GM19328 (cell line): Measurements from ENCODE around the gene ARNT2.
"Not testable (repeated sequence)": the region's sequence is repeated elsewhere in the genome, so short reads cannot be mapped to it uniquely, and the experiment has no call there.

Experiments
- ATAC-seq: cut with Tn5 transposase; IDR thresholded peaks from one replicate; pipeline ENCODE4 v1.9.1; 2021; ENCODE audit warnings: mild to moderate bottlenecking, moderate library complexity; ENCODE audit not compliant: unreplicated experiment

Gene ARNT2

DNA sequence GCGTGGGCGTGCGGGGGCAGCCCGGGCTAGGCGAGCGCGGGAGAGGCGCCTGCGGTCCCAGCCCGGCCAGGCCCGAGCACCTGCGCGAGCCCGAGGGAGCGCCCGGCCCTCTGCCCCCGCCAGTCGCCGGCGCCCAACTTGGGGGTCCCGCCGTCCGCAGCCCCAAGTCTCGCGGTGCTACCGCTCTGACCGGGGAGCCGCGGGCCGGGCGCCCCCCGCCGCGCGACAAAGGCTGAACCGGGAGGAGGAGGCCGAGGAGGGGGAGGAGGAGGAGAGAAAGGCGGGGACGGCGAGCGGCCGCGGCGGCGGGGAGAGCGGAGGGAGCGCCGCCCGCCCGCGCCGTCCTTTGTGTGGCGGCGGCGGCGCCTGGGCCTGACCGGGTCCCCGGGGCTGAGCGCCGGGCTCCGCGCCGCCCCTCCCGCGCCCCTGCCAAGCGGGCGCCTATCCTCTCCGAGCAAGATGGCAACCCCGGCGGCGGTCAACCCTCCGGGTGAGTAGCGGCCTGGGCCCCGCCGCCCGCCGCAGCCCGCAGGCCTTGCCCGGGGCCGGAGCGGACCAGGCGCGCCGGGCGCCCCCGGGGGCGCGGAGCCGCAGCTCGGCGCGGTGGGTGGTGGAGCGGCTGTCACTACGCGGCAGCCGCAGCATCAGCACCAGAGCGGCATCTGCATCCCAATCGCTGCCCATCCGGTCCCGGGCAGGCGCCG, at the start of gene ARNT2:
TSS of gene ARNT2 (plus strand) at position 326 of the 704 bp plus-strand sequence. CDS start at position 460, 134 bp downstream.
- ATAC-seq: no peak

DNA sequence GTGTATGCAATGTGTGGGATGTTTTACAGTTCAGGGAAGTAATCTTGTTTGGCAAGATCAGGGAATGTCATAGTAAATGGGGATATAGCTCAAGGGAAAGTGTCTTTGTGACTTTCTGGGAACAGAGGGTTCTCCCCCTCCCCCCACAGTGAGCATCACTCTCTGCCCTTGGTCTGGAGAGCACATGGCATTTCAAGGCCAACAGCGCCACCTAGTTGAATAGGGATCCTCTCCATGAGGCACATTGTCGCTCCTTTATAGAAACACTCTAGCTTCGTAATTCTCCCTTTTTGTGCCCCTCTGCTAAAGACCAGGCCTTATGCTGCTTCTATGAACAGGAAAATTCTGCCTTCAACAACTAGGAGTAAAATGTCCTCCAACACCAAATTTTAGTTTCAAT, 37.1 kb upstream of the ARNT2 start:
- no peak for ATAC-seq

DNA sequence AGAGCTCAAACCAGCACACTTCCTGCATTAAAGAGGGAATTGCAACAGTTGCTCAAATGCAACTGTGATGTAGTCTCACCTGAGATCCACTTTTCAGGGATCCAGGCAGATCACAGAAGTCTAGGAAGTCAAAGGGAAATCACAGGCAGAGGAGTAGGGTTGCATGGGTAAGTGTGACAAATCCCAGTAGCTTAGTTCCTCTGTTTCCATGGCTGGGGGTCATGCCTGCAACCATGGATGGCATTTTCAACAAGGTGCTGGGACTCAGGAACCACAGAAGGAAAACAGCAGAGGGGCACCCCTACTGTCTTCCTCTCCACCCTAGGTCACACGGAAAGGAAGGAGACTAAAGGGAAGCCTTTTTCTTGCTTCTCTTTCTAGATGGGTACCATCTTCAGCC, 36.5 kb upstream of the ARNT2 start:
- ATAC-seq: no peak

DNA sequence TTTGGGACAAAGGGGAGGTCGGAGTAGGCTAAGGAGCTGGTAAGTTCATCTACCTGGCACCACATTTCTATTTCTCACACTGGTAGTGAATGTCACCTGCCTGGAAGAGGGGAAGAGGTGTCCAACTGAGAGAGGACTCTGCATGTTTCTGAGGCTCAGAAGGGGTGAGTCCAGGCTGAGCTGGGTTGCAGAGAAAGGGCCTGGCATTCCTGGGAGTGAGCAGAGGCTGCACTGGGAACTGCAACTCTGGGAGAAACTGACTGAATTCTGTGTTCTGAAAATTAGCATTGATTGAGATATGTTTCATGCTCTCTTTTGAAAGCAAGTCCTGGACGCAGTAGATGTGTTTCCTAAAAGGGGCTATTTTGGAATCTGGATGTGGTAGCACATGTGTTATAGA, 32.3 kb upstream of the ARNT2 start:
- no peak for ATAC-seq

DNA sequence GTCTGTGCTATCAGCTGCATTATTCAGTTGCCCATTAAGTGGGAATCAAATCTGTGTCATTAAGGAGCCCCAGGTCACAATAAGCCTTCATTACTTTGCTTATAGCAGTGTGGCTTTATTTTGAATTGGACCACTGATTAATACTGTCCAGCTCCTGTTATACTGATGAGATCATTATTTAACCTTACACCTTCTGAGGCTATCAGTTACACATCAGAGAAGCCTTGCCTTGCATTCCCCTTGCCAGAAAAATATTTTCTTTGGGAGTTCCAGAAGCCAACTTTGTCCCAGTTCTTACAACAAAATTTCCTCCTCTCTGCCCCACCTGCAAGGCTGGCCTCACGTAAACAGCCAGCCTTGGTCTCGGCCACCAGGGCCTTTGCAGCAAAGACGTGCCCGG, 29.7 kb upstream of the ARNT2 start:
- ATAC-seq: no peak

DNA sequence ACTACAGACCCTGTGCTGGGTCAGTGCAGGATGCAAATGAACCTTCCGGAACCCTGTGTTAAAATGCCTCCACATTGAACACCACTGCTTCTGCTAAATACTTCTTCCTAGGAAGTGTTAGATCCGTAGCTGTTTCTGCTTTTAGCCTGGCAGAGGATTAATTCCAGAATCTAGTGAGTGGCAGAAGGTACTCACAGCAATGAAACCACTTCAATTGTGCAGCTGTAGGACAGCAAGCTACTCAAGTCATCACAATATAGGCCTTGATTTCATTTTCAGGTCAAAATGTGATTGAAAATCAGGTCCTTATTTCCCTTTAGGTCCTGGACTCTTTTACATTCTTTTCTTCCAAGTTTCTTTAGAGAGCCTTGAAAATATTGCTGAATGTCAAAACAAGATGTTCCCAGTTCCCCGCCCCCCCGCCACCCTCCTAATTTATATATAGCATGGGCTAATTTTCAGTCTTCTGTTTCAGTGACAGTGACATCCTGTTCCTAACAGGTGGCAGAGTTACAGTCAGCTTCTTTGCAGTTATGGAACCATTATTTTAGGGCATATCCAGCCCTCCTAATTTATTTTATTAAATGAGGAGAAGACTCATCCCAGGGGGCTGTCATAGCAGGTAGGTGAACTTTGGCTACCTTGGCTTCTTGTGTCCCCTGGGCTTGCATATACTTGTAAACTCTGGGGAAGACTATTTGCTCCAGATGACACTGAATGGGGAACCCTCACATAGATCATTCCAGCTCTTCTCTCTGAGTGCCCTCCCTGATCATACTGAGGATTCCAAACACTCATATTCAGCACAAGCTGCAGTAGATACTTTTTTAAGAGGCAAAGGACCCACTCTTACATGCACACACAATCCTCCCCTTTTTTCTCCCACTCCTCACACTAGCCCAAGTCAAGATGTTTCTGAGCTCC, 28.0 kb upstream of the ARNT2 start:
- ATAC-seq: no peak

DNA sequence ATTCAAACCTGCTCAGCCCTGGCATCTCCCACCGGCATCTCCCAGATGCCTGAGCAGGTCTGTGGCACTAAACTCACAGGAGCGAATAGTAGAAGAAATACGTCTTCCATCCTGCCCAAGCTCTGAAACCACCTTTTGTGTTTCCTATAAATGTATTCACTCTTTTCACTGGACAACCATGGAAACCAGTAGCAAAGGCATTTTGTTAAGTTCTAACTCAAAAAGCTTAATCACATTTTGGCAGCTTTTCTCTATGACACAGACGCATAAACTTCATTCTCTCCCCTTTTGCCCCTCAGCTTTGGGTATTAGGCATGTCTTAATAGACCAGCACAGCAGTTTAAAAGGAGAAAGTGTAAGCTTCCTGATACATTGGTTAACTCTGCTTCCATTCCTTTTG, 24.5 kb upstream of the ARNT2 start:
- no peak for ATAC-seq

DNA sequence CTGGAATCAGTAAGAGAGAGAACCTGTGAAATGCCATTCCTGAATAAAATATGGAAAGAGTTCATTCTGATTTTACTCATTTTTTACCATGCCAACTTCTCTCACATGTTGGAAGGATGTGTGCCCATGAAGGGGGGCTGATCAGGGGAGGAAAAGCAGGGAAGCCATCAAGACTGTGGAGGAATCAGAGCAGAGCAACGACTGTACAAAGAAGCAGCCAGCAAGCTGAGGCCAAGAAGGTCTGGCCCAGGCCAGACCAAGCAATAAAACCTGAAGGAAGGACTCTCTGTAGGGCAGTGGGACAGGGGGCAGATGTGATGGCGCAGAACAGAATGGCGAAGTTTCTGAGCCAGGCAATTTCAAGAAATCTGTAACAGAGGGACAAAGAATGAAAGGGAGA, 24.0 kb upstream of the ARNT2 start:
- no peak for ATAC-seq

DNA sequence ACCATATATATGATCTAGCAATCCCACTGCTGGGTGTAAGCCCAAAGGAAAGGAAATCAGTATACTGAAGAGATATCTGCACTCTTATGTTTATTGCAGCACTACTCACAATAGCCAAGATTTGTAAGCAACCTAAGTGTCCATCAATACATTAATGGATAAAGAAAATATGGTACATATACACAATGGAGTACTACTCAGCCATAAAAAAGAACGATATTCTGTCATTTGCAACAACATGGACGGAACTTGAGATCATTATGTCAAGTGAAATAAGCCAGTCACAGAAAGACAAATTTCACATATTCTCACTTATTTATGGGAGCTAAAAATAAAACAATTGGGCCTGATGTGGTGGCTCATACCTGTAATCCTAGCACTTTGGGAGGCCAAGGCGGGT, 21.9 kb upstream of the ARNT2 start:
- no peak for ATAC-seq

DNA sequence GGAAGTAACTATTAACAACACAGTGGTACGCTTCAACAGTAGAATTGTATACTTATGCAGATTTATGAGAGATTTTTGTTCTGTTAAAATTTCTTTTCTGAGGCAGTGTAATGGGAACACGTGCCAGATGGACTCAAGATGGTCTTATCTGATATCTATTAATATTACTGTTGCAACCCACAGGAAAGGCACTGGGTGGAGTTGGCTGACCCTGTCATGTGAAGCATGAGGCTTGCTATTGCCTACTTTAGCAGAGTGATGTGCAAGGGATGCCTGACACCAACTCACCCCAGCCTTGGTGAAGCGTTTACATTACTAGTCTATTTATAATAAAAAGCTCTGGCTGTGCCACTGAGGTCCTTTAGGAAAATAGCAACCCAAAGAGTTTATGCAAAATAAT, 19.8 kb upstream of the ARNT2 start:
- no peak for ATAC-seq

DNA sequence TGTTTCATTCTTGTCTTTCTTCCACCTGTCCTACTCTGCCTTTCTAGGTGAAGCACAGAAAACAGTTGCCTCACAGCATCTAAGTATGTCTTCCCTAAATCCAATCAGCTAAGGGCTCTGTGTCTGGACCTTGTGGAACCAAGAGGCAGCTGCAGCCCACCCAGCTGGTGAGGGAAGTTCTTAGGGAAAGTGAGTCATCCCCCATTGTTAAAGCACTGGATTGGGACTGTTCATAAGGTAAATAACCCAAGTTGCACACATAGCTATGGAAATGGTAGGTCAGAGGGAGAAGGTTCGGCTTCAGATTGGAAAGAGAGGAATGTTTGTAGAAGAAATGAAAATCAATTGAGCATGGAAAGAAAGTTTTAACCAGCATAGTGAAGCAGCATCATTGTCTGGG, 18.0 kb upstream of the ARNT2 start:
- no peak for ATAC-seq

DNA sequence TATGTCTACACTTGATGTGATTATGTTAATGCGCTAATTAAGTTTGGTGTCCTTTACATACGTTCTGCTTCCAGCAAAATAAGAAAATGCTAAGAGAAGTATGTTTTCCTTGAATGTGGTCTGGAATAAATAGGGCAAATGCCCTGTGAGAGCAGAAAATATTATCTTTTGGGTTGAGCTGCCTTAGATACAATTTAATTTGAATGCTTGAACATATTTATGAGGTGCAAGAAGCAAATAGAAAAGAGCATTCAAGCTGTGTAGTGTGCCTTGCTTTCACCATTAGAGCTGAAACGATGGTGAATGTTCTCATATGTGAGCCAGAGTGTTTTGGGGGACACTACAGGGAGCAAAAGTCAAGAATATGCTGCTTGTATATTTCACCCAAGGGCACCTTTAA, 15.9 kb upstream of the ARNT2 start:
- ATAC-seq: no peak

DNA sequence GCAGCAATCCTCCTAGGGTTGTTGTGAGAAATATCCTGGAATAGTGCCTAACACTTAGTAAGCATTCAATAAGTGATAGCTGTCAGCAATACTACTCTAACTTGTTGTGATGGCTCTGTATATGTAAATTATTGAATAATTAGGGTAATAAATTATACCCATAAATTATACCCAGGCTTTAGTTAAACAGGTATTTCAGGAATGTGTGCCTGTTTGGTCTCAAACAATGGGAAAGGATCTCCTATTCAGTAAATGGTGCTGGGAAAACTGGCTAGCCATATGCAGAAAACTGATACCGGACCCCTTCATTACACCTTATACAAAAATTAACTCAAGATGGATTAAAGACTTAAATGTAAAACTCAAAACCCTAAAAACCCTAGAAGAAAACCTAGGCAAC, 14.8 kb upstream of the ARNT2 start:
- no peak for ATAC-seq

DNA sequence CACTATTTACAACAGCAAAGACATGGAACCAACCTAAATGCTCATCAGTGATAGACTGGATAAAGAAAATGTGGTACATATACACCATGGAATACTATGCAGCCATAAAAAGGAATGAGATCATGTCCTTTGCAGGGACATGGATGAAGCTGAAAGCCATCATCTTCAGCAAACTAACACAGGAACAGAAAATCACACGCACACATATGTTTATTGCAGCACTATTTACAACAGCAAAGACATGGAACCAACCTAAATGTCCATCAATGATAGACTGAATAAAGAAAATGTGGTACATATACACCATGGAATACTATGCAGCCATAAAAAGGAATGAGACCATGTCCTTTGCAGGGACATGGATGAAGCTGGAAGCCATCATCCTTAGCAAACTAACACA, 13.2 kb upstream of the ARNT2 start:
- ATAC-seq: not testable (repeated sequence)

DNA sequence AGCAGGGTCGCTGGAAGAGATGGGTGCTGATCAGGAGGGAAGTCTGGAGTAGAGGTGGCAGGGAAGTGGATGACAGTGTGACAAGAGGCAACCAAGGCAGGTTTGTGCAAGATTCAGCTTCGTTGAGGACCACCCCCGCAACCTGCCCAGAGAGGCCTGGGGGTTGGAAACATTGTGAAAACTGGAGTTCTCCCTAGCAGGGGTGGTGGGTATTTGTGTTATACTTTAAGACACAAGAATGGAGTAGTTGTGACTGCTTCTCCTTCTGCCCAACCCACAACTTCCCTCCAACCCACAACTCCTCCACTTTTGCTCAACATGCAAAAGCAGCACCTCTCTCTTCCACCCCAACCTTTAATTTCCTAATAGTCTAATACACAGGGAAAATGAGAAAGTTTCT, 8.6 kb upstream of the ARNT2 start:
- no peak for ATAC-seq

DNA sequence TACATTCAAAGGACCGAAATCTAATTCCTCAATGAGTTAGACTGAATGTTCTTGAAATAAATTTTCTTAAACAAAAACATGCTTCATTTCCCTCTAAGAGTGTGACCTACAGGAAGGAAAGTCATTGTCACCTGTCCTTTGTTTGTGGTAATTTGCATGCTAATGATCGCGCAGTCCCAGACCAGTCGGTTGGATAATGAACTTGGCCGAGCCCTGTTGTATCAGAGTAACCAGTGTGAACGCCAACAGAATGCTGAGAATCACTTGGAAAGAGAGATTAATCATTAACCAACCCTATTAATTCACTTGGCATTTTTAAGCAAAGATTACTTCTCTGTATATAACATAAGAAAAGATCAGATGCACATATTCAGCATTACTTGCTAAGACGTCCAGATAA, 8.1 kb upstream of the ARNT2 start:
- no peak for ATAC-seq

DNA sequence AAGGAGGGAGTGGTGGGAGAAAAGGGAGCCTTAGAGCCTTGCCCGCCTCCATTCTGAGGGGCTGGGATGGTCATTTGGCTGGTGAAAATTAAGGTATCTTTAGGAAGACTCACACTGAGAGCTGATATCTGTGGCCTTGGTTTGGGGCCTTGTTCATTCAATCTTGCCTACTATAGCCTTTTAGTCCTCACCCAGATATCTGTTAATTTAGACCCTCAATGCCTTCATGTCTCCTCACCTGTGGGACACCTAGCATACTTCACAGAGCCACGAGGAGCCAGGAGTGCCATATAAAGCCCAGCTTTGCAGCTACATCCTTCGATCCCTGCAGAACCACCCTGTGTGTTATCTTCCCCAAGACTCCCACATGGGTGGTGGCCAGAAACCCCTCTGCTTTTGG, 4.7 kb upstream of the ARNT2 start:
- ATAC-seq: no peak

DNA sequence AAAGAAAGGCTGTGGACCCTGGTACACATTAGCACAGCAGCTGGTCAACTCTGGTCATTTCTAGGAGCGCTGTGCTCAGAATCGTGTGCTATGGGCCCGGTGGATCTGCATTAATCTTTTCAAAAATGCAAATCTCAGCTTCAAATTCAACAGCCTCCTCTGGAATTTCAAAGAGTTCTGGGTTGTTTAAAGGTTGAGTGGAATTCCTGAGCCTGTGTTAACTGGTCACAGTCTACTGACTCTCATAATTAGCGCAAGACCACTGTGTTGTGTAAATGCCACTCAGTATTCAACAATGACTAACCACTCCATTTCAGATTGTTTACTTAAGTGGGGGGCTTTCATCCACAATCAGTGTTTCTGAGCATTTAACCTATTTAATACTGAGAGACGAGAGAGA, 2.7 kb upstream of the ARNT2 start:
- ATAC-seq: no peak

DNA sequence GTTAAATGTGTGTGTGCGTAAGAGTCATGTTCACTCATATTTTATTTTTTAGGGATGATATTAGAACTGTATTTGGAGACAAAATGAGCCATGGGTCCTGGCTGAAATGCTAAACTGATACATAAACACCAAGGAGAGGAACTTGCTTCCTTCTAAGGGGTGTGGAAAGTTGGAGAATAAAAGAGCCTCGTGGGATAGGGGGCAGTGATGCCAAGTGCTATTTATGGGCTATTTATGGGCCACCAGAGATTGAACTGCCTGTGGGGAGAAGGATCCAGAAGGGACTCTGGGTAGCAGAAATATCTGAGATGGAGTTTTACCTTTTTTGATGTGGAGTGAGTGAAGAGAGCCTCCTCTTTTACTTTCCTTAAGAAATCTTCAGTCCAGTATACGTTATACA, 1.8 kb upstream of the ARNT2 start:
- no peak for ATAC-seq

DNA sequence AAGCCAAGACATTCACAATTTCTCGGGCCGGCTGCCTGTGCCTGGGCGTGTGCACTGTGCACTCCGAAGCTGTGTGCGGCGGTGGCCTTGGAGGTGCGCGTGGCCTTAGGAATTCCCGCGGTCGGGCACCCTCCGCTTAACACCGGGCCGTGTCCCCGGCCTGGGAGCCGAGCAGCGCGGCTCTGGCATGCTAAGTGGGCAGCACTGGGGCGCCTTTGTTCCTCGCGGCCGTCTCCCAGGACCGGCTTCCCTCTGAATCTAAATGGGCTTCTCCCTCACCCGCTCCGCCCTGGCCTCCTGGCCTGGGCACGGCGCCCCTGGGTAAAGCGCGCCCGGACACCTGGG, 498 bp upstream of the ARNT2 start:
- no peak for ATAC-seq

DNA sequence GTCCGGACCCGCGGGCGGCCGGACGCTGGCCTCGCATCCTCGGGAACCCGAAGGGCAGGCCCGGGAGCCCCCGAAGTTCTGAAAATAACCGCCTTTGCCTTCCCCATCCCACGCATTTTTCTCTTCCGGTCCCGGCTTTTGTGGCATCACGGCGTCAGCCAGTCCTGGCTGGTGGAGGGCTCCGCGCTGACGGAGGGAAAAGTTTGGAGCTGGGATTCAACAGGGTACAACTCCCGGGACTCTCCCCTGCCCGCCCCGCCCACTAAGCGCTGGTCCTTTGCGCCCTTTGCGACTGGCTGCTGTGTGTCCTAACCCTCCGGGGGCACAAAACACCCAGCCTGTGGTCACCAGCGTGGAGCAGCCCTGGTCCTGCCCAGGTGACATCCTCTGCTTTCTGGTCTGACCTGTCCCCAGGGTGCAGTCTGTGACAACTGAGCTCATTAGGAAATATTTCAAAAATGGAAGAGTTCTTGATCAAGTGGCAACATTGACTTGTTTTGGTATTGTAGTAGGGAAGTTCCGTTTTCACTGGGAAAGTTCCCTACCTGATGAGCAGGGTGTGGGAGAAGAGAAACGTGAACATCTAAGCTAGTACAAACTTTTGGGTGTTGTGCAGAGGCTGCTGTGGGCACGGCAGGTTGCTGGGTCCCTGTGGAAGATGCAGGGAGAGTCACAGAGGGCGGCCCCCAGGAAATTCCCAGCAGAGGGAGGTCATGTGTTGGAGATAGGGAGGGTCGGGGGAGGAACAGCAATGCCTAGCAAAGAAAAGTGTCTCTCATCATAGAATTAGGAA, 775 bp downstream of the ARNT2 start:
- ATAC-seq: no peak

DNA sequence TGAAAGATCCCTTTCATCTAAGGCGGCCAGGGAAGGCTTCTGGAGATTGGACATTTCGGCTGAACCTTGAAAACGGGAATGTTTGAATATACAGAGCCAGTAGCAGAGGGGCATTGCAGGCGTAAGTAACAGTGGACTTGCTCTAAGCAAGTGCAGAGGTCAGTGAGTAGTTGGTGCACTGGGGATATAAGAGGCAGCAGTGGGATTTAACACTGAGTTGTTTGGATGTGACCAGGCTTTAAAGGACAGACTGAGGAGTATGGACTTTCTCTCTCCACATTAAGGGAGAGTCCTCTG, 1.3 kb downstream of the ARNT2 start:
- ATAC-seq: no peak
